NCI-H226 (cell line): Measurements from ENCODE around the gene GCC2.
"Not testable (repeated sequence)": the region's sequence is repeated elsewhere in the genome, so short reads cannot be mapped to it uniquely, and the experiment has no call there.

ENCODE experiments used
- DNase-seq: peaks from one replicate; pipeline ENCODE4 v3.0.0-alpha.2; 2015

GCC2 gene, protein sequence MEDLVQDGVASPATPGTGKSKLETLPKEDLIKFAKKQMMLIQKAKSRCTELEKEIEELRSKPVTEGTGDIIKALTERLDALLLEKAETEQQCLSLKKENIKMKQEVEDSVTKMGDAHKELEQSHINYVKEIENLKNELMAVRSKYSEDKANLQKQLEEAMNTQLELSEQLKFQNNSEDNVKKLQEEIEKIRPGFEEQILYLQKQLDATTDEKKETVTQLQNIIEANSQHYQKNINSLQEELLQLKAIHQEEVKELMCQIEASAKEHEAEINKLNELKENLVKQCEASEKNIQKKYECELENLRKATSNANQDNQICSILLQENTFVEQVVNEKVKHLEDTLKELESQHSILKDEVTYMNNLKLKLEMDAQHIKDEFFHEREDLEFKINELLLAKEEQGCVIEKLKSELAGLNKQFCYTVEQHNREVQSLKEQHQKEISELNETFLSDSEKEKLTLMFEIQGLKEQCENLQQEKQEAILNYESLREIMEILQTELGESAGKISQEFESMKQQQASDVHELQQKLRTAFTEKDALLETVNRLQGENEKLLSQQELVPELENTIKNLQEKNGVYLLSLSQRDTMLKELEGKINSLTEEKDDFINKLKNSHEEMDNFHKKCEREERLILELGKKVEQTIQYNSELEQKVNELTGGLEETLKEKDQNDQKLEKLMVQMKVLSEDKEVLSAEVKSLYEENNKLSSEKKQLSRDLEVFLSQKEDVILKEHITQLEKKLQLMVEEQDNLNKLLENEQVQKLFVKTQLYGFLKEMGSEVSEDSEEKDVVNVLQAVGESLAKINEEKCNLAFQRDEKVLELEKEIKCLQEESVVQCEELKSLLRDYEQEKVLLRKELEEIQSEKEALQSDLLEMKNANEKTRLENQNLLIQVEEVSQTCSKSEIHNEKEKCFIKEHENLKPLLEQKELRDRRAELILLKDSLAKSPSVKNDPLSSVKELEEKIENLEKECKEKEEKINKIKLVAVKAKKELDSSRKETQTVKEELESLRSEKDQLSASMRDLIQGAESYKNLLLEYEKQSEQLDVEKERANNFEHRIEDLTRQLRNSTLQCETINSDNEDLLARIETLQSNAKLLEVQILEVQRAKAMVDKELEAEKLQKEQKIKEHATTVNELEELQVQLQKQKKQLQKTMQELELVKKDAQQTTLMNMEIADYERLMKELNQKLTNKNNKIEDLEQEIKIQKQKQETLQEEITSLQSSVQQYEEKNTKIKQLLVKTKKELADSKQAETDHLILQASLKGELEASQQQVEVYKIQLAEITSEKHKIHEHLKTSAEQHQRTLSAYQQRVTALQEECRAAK (N-terminal part only)

DNA sequence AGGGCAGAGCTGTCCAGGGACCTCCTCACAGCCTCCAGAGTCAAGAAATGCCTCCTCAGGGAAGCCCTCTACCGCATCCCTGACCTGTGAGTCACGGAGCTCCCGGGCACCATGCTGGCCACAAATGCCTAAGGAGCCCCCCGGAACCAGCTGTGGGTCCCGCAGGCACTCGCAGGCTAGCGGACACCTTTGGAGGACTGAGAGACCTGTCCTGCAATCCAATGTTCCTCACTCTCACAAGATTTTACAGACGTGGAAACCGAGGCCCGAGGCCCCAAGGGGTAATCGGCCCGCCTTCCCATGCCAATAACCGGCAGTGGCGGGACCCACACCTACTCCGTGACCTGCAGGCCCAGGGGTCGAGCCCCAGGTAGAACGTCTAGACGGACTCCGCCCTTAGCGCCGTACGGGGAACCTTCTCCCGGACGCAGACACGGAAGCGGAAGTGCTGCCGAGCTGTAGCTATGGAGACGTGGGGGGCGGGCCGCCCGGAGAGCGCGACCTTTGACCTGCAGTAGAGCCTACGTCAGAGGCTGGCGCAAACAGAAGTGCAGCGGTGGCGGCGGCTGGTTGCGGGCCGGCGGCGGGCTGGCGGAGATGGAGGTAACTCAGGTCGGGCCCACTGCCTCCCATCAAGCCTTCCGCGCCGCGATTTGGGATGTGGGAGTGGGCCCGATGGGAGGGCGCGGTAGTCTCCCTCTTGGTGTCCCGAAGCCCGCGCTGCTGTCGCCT, at the start of gene GCC2:
Gene GCC2 (plus strand): TSS at position 529 of the 732 bp plus-strand sequence. CDS start 69 bp downstream, at position 598.
- peak; percentile 89 for DNase-seq

- DNase-seq: no peak
Observed at GRCh38 chr2:108399479-108399878, 49.5 kb upstream of the GCC2 start.

DNA sequence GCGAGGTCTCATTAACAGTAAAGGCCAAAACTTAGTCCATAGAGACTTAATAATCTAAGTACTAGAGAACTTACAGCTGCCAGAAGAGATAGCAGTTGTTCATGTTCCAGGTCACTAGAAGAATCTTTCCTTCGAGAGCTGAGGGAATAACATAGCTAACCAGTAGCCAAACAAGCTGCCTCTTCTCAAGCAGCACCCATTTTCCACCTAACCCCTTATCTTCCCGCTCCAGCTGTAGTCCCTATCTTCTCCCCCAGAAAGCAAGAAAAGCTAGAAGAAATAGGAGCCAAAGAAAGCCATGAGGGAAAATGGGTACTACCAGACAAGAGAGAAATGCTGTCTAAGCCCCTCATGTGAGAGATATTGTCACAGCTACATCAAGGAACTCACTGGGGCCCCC, 47.2 kb upstream of the GCC2 start:
- DNase-seq: no peak

DNA sequence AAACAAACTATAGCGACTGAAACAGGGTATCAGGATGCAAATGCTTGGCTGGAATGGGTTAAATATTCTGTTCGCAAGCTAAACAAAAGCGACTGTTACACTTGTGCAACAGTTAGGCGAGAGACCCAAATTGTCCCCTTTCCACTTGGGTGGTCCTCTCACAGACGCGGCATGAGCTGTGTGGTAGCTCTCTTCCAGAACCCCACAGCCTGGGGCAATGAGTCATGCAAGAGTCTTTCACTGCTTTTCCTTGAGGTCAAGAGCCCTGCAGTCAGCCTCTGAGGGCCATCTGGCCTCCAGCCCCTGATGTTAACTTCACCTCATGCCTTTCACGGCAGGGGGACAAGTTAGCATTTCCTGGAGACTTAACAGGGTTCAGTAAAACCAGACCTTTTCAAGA, 45.5 kb upstream of the GCC2 start:
- DNase-seq: no peak

DNA sequence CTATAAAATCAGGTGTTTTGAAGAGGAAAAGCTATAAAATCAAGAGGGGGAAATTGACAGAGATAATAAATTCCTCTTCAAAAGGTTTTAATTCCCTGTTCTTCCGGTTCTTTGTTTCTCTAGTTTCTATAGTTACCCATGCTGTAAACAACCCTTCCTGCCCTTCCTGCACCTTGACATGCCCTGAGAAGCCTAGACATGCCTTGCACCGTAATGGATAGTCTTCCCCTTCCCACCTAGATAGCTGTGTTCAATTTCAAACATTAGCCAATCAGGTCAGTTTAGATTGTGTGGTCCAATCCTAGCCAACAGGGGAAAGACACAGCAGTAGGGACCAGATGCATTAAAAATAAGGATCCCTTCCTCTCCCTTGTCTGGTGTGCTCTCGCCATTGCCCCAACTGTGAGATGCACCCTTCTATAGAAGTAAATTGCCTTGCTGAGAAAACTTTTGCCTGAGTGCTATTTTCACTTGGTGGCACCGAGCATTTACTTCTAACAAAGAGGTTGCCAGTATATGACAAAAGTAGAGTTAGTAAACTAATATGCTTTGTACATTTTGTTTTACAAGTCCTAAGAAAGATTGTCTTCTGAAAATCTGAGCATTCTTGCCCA, 44.1 kb upstream of the GCC2 start:
- no peak for DNase-seq

- peak; percentile 13 for DNase-seq
Observed at GRCh38 chr2:108407864-108408729, 40.9 kb upstream of the GCC2 start.

DNA sequence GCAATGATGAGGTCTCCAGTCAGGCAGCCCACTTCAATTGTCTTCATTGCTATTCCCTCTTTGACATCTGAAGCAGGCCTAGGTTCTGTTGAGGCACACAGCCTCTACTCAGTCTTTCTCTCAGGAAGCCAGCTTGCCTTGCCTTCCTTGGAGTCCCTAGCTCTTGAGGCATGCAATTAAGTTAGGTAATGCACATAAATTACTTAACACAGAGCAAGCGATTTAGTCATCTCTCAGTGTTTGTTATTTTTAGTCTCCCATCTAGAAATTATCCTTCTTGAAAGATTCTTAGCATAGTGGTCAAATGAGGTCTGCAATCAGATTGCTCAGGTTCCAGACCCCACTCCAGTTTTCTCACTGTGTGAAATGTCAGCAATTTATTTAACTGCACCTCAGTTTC, 39.2 kb upstream of the GCC2 start:
- peak; percentile 6 for DNase-seq

DNA sequence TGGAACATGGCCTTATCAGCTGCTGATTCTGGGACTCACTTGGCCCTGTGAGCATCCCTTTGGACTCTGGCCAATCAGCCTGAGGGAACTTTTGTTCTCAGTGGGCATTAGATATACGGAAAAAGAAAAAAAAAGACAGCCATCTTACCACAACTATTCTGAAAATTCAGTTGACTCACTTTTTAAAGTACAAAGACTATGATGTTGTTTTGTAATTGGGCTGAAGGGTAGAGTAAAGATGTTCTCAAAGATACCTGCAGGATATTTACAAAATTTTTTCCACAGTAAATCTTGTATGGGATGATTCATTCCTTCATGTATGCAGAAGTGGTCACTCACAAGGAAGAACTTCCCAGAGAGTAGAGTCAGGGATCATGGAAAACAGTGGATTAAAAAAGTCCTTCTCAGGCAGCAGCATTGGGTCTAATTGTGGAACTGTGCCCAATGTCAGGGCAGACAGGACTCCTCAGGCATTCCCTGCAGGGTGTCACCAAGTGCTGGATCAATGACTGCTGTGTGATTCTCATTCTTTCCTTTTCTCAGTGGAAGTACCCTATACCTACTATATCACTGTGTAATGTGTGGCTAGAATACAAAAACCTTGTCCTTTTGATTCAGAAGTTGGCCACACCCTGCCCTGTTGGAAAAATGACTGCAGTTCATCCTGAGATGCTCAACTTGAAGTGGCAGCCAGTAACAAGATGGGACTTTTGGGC, 35.9 kb upstream of the GCC2 start:
- DNase-seq: peak; percentile 98

DNA sequence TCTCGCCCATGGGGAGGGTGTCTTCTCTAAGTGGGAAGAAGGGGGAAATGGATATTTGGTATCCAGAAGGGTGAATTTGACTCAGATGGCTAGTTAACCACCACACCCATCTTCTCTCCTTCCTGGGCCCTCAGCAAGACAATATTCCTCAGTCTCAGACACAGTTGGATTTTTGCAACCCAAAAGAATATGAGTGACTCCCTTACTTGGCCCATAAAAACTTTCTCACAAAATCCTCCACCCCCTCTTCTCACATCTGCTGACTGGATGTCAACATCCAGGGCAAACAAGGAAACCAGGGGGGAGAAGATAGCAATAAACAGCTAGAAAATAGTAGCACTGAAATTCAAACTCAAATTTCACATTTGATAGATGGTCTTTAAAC, 35.3 kb upstream of the GCC2 start:
- DNase-seq: no peak

GRCh38 chr2:108414256-108414876, 34.6 kb upstream of the GCC2 start:
- DNase-seq: peak; percentile 26

- DNase-seq: no peak
Observed at GRCh38 chr2:108414945-108415344, 34.1 kb upstream of the GCC2 start.

DNA sequence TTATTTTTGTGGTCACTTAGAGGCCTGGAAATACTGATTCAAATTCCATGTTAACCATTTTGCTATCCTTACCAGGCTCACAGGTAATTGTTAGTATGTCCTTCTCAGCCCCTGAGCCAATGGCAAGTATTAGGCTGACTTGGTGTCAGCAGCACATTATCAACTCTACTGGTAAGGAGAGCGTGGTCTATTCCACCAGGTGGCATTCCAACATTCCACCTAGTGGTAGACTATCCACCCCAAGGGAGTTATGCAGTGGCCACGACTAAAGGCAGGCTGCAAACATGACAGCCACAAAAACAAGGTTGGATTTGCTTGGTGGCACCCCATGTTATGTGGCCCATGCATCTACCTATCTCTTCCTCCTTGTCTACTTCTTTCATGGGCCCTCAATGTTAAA, 31.8 kb upstream of the GCC2 start:
- DNase-seq: no peak

DNA sequence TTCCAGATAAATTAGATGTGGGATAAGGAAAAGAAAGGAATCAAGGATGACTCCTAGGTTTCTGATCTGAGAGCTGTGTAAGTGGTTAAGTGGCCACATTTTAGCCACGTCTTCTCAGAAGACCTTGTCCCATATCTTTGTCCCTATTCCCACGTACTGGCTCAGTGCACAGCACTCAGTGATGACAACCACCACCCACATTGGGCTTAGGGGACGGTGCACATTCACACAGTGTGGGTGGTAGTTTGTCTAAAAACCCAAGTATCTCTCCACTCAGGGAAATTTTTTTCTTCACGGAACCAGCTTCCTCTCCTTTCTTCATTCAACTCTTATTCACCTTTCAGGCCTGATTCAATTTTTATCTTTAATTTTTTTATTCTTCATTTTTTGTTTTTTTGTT, 30.6 kb upstream of the GCC2 start:
- DNase-seq: no peak

- DNase-seq: no peak
Observed at GRCh38 chr2:108423067-108423466, 25.9 kb upstream of the GCC2 start.

DNA sequence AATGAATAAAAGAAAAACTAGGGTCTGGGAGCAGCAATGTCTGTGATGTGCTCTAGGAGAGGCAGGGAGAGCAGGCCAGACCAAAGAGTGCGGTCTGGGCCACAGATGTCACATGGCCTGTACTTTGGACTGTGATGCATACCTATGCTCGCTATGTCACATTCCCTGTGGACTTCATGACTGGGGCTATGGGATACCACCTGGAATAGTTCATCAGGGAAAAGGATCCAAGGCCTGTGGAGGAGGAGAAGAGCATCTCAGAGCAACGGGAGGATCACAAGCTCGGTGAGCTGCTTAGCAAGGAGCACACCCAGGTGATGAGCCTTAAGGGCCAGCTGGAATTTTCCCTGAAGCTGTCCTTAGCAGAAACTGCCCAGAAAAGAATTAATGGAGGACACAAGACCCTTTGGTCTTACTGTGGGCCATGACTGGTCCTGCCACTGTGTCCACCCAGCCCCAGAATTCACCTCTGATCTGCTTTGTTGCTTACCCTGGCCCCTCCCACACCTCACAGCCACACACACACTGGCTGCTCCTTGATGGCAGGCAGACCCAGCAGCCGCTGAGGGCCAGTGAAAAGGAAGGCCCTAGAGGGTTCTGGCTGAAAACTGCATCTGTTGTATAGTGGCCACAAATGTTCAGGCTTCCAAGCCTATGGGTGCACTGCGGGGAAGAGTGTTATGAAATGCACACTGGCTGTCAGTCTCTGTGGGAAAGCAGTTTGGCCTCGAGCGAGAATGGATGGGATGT, 25.3 kb upstream of the GCC2 start:
- no peak for DNase-seq

DNA sequence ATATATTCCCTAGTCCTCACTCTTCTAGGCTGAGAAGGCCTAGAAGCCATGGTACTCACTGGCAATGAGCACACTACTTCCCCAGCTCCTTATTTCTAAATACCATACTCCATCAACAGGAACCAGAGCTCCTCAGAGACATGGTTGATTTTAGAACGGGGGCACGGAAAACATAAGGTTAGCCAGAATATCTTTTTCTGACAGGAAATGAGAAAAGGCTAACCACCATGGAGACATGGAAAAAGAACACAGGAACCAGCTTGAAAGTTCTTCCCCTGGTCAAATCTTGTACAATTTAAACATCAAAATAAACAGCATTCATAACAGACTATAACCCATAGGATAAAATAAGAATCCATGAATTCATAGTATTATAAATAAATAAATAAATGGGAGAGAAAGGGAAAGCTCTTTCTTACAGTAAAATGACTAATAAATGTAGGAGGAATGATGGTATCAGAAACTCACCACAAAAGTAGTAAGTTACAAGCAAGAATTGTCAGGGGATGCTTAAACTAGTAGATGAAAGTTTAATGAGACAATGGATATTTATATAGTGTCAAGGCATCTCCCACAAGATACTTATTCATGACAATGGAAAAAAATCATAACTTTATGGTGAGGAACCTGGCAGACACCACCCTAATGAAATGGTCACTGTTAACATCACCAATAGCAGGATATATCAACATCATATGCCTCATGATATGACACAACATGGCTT, 20.6 kb upstream of the GCC2 start:
- DNase-seq: no peak

GRCh38 chr2:108435578-108435977, 13.4 kb upstream of the GCC2 start:
- DNase-seq: not testable (repeated sequence)

- no peak for DNase-seq
Observed at GRCh38 chr2:108436976-108437375, 12.0 kb upstream of the GCC2 start.
